GM12892 (cell line): Measurements from ENCODE around the gene SF3B6.

ENCODE experiments used
- POLR2A ChIP-seq: IDR thresholded peaks from 2 replicates; pipeline ENCODE4 v1.6.1; 2011; ENCODE audit warnings: low read depth, low read length, control low read depth
- POLR2AphosphoS5 ChIP-seq: IDR thresholded peaks from 2 replicates; pipeline ENCODE4 v1.6.1; 2011; ENCODE audit warnings: low read depth, low read length, control low read depth

DNA sequence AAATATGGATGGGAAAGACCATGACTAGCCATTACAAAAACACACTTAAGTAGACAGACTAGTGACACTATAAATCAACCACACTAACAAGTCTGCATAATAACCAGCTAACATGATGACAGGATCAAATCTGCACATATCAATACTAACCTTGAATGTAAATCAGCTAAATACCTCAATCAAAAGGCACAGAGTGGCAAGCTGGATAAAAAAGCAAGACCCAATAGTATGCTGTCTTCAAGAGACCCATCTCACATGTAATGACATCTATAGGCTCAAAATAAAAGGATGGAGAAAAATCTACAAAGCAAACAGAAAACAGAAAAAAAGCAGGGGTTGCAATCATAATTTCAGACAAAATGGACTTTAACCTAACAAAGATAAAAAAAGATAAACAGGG lies 30.7 kb upstream of the SF3B6 start:
- TF ChIP-seq POLR2A (no peak), POLR2AphosphoS5 (no peak)
